Hepatocyte (in vitro differentiated cells): ENCODE data around the gene TRAF1. TPM values are rescaled to one million over a fixed set of nuclear protein-coding genes. Genes with fewer than 3 reads are reported as not detected.

Experiments
- DNase-seq: peaks from one replicate; pipeline ENCODE4 v3.0.0-alpha.2; 2016; ENCODE audit warnings: low spot score
- H2AFZ ChIP-seq: fragments of 200-600 bp; sonication (generic); 2 replicates; pipeline ENCODE4 v1.6.0; 2016; ENCODE audit warnings: antibody characterized with exemption, mild to moderate bottlenecking
- H3K27ac ChIP-seq: fragments of 200-600 bp; sonication (generic); 2 replicates; pipeline ENCODE4 v1.5.1; 2016; ENCODE audit warnings: mild to moderate bottlenecking
- H3K27me3 ChIP-seq: fragments of 200-600 bp; sonication (generic); 2 replicates; pipeline ENCODE4 v1.6.1; 2016
- H3K36me3 ChIP-seq: fragments of 200-600 bp; sonication (generic); replicated peaks from 2 replicates; pipeline ENCODE4 v1.5.1; 2016; ENCODE audit warnings: low read depth; ENCODE audit not compliant: insufficient read depth
- H3K4me1 ChIP-seq: fragments of 200-600 bp; sonication (generic); 2 replicates; pipeline ENCODE4 v1.5.1; 2016; ENCODE audit warnings: mild to moderate bottlenecking, moderate library complexity; ENCODE audit not compliant: insufficient read depth
- H3K4me2 ChIP-seq: fragments of 200-600 bp; sonication (generic); 2 replicates; pipeline ENCODE4 v1.6.0; 2016
- H3K4me3 ChIP-seq: fragments of 200-600 bp; sonication (generic); 2 replicates; pipeline ENCODE4 v1.5.1; 2016; ENCODE audit warnings: mild to moderate bottlenecking
- H3K79me2 ChIP-seq: fragments of 200-600 bp; sonication (generic); 2 replicates; pipeline ENCODE4 v1.6.0; 2017; ENCODE audit warnings: mild to moderate bottlenecking
- H3K9me2 ChIP-seq: fragments of 200-600 bp; sonication (generic); replicated peaks from 2 replicates; pipeline ENCODE4 v1.6.0; 2017; ENCODE audit warnings: mild to moderate bottlenecking; ENCODE audit not compliant: insufficient read depth
- H3K9me3 ChIP-seq: fragments of 200-600 bp; sonication (generic); 2 replicates; pipeline ENCODE4 v1.5.1; 2016; ENCODE audit warnings: low read depth, mild to moderate bottlenecking
- H4K20me1 ChIP-seq: fragments of 200-600 bp; sonication (generic); 2 replicates; pipeline ENCODE4 v1.6.0; 2016; ENCODE audit warnings: mild to moderate bottlenecking; ENCODE audit not compliant: insufficient read depth, poor library complexity, severe bottlenecking
- CTCF ChIP-seq: fragments of 200-600 bp; sonication (generic); IDR thresholded peaks from 2 replicates; pipeline ENCODE4 v1.5.1; 2016; ENCODE audit warnings: antibody characterized with exemption, mild to moderate bottlenecking; ENCODE audit not compliant: poor library complexity
- EZH2 ChIP-seq: fragments of 200-600 bp; sonication (generic); IDR thresholded peaks from 2 replicates; pipeline ENCODE4 v1.6.1; 2016; ENCODE audit warnings: antibody characterized with exemption, mild to moderate bottlenecking, borderline replicate concordance
- EZH2phosphoT487 ChIP-seq: fragments of 200-600 bp; sonication (generic); IDR thresholded peaks from one replicate; pipeline ENCODE4 v1.6.1; 2018; ENCODE audit warnings: antibody characterized with exemption, mild to moderate bottlenecking, low read depth, moderate library complexity; ENCODE audit not compliant: unreplicated experiment, severe bottlenecking
- WGBS: methylation state at CpG from one replicate; pipeline ENCODE4 v1.1.6; 2016; ENCODE audit warnings: low lambda C conversion rate; ENCODE audit errors: missing lambda C conversion rate; 5-methylcytosine and 5-hydroxymethylcytosine counted together
- polyA plus RNA-seq: library from polyadenylated mRNA; unstranded; fragments of >200 nt; fragmentation: Nextera tagmentation; extraction: Ambion mirVana; gene quantifications from 2 replicates; pipeline ENCODE4 v1.2.1, GENCODE V29; 2016
- total RNA-seq: library from RNA; depleted of rRNA; stranded (reverse); fragments of >200 nt; gene quantifications from 2 replicates; pipeline ENCODE4 v1.2.3, GENCODE V29; 2014

TRAF1 gene
- total and polyA plus RNA-seq, 2 experiments from 2014 or later, result 2.2 to 4.0 TPM

GRCh38 chr9:120882935-120883607 lies 43.5 kb downstream of the TRAF1 start:
- H2AFZ ChIP-seq, result no peak overlapping the region

DNA sequence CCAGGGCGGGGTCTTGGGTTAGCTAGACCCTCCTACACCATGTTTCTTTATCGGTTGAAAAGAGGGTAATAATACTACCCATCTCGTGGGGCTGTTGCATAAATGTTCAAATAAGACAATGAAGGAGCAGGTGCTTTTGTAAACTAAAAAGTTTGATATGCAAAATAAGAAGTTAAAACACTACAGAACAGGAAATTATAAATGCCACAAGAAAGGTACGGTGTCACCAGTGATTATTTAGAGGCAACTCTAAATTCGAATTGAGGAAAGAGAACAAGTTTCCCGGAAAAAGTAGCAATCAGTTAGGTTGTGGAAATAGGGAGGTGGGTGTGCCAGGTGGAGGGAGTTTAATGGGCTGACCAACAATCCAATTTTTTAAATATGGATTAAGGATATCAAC lies 47.1 kb downstream of the TRAF1 start:
- H3K4me1 ChIP-seq, result peaks cover 30% of the 10 kb centered on the region
- H3K27ac ChIP-seq, result no peak overlapping the region
- no peaks in the 10 kb centered on the region for H3K79me2 ChIP-seq
- H3K4me3 ChIP-seq, result no peak overlapping the region
- no peaks in the 10 kb centered on the region for H3K9me3 ChIP-seq
- TF ChIP-seq CTCF (no peak), EZH2 (no peak), EZH2phosphoT487 (no peak)
- no peaks in the 10 kb centered on the region for H3K36me3 ChIP-seq
- H4K20me1 ChIP-seq, result no peaks in the 10 kb centered on the region
- no peak overlapping the region for H3K4me2 ChIP-seq
- H3K9me2 ChIP-seq, result no peaks in the 10 kb centered on the region
- WGBS, result 83% methylated on average over 6 of the region's 6 CpGs
- DNase-seq, result no peak
- H2AFZ ChIP-seq, result no peak overlapping the region
- H3K27me3 ChIP-seq, result no peaks in the 10 kb centered on the region

More at GRCh38 chr9:120882935-120883607, 43.5 kb downstream of the TRAF1 start:
- Histone ChIP-seq H3K9me3 (no peaks in the 10 kb centered on the region), H3K36me3 (no peaks in the 10 kb centered on the region), H3K79me2 (no peaks in the 10 kb centered on the region), H4K20me1 (no peaks in the 10 kb centered on the region), H3K4me1 (peaks cover 23% of the 10 kb centered on the region), H3K4me2 (no peak overlapping the region), H3K9me2 (no peaks in the 10 kb centered on the region), H3K4me3 (no peak overlapping the region), H3K27me3 (no peaks in the 10 kb centered on the region), H3K27ac (no peak overlapping the region)
- 81% methylated on average over 10 of the region's 10 CpGs for WGBS
- no peak for DNase-seq
- no peak for TF ChIP-seq EZH2phosphoT487
- TF ChIP-seq EZH2, result no peak
- no peak for TF ChIP-seq CTCF

- Histone ChIP-seq H3K27me3 (no peaks in the 10 kb centered on the region), H3K79me2 (no peaks in the 10 kb centered on the region), H3K36me3 (no peaks in the 10 kb centered on the region), H3K9me2 (no peaks in the 10 kb centered on the region), H3K4me2 (peak overlapping the region; percentile 99), H3K4me1 (peaks cover 37% of the 10 kb centered on the region), H2AFZ (no peak overlapping the region), H4K20me1 (no peaks in the 10 kb centered on the region), H3K9me3 (no peaks in the 10 kb centered on the region), H3K4me3 (no peak overlapping the region), H3K27ac (peak overlapping the region; percentile 95)
- no peak for DNase-seq
- 75% methylated on average over 8 of the region's 8 CpGs for WGBS
- no peak for TF ChIP-seq EZH2
- no peak for TF ChIP-seq CTCF
- TF ChIP-seq EZH2phosphoT487, result no peak
Observed at GRCh38 chr9:120878188-120879130, 48.1 kb downstream of the TRAF1 start.
